Dendritic cell treated with granulocyte-macrophage colony-stimulating factor and Interleukin-4, amounts not matched to agents 40 ng/mL and 50 ng/mL, for 4 days (primary cell): ENCODE measurements around the gene GOT1.

Source experiments
- H3K27ac Mint-ChIP-seq: one replicate; pipeline ENCODE4 v1.8.0; 2022; ENCODE audit warnings: mild to moderate bottlenecking, mixed read lengths
- H3K27me3 Mint-ChIP-seq: one replicate; pipeline ENCODE4 v1.8.0; 2022; ENCODE audit warnings: mild to moderate bottlenecking, mixed read lengths
- H3K36me3 Mint-ChIP-seq: one replicate; pipeline ENCODE4 v1.8.0; 2022; ENCODE audit warnings: low read depth, mixed read lengths
- H3K4me1 Mint-ChIP-seq: one replicate; pipeline ENCODE4 v1.8.0; 2022; ENCODE audit warnings: low read depth, mixed read lengths
- H3K4me3 Mint-ChIP-seq: one replicate; pipeline ENCODE4 v1.8.0; 2022; ENCODE audit warnings: mild to moderate bottlenecking, moderate library complexity, mixed read lengths
- H3K9me3 Mint-ChIP-seq: one replicate; pipeline ENCODE4 v1.8.0; 2022; ENCODE audit warnings: mixed read lengths
- intact Hi-C: fragments of 100-400 bp; cut with micrococcal nuclease; formaldehyde crosslinking; loops from one replicate; pipeline ENCODE4 v1.15.0; 2022

The GOT1 gene

DNA sequence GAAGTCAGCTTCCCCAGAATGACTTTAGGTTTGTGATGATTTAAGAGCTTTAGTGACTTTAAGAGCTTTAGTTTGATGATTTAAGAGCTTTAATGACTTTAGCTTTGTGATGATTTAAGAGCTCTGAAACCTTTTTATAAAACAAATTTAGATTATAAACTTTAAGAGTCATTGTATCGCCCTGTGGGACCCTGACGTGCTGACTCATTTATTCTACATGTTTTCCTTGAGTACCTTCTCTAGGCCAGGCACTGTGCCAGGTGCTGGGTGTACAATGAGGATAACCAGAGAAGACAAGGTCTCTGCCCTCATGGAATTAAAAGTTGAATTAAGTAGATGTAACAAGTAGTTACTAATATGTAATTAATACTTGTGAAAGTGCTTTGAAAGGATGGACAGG, 55.9 kb downstream of the GOT1 start:
- H3K36me3 Mint-ChIP-seq: no peaks in the 10 kb centered on the region
- H3K27ac Mint-ChIP-seq: no peak overlapping the region
- peaks cover 6% of the 10 kb centered on the region for H3K27me3 Mint-ChIP-seq
- H3K9me3 Mint-ChIP-seq: peaks cover 8% of the 10 kb centered on the region
- H3K4me1 Mint-ChIP-seq: peaks cover 6% of the 10 kb centered on the region
- no peak overlapping the region for H3K4me3 Mint-ChIP-seq
- intact Hi-C loops: no loop called here

DNA sequence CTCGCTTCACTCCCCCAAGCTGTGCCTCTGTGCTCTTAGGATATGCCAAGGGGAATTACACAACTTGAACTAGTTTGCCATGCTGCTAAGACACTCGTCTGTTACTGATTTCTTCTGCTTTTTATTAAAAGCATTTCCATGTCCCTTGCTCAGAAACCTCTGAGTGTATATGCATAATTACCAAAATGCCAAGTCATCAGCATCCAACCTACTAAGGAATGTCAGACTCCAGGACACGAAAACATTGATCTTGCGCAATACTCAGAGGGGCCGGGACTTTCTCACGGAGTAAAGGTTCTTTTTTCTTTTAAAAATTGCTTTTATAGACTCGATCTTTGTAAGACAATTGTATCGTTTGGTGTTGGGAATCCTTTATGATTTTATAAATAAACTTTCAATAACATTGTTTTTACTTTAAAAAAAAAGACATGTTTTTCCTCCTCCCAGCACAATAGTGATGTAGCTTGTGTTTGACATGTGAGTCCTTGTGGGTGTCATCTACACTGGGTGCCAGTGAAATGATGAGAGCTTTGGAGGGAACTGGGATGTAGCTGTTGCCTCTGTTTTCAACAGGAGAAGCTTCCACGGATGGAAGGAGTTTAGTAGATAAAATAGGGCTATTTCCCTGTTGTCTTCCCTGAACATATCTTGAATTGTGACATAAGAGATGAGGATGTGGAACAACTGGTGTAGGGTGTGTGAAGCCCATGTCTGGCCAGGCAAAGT, 57.7 kb downstream of the GOT1 start:
- no peaks in the 10 kb centered on the region for H3K9me3 Mint-ChIP-seq
- peaks cover 2% of the 10 kb centered on the region for H3K27me3 Mint-ChIP-seq
- no peak overlapping the region for H3K27ac Mint-ChIP-seq
- H3K36me3 Mint-ChIP-seq: no peaks in the 10 kb centered on the region
- no peaks in the 10 kb centered on the region for H3K4me1 Mint-ChIP-seq
- intact Hi-C loops: no loop called here
- H3K4me3 Mint-ChIP-seq: no peak overlapping the region

DNA sequence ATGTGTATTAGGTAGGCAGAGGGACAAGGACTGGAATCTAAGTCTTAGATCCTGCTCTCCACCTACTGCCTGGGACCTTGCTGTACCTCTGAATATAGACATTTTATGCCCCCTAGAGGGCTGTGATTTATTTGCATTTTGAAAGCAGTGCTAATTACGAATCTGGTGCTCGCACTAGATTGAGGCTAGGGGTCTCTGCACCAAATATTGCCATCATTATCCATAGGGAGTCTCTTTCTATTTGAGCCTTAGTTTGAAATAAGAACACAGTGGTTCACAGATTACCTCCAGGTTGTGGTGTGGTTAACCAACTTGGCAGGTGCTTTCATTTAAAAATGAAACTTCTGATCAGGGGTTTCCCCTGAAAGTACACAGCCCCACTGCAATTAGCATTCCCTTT, 59.4 kb downstream of the GOT1 start:
- Mint-ChIP-seq H3K4me3 (no peak overlapping the region), H3K27ac (no peak overlapping the region), H3K36me3 (no peaks in the 10 kb centered on the region), H3K4me1 (no peaks in the 10 kb centered on the region), H3K9me3 (no peaks in the 10 kb centered on the region), H3K27me3 (peaks cover 2% of the 10 kb centered on the region)
- intact Hi-C loops: no loop called here

DNA sequence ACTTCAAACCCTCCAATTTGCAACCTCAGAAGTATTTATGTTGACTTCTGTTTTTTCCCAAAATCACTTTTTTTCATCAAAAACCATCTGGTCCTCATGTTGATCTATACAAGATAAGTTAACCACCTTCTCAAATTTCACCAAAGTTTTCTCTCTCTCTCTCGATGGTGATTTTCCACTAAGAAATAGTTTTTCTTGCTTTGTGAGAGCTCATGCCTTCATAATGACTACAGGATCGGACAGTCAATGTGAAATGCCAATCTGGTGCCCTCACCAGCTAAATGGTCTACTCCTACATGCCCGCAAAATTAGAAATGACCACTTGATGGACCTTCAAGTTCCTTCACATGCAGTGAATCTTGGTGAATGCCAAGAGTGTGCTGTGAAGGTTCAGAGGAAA, 60.9 kb downstream of the GOT1 start:
- H3K4me3 Mint-ChIP-seq: no peak overlapping the region

DNA sequence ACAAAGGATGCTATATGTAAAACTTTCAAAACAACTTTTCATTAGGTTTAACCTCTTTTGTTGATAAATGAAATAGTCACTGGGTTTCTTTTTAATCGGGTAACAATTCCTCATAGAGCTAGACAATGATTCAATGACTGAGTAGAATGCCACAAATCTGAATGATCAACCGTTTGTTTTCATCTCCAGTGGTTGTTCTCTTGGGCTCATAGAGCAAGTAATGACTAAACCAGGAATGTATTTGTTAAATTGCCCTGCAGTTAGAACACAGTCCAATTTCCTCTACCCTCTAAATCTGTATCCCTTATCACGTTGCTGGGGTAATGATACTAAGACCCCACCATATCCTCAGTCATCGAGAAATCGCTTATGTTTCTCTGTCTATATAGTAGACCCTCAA, 61.3 kb downstream of the GOT1 start:
- intact Hi-C loops: no loop called here
- Mint-ChIP-seq H3K9me3 (no peaks in the 10 kb centered on the region), H3K27me3 (peaks cover 2% of the 10 kb centered on the region), H3K27ac (no peak overlapping the region), H3K4me3 (no peak overlapping the region), H3K36me3 (no peaks in the 10 kb centered on the region), H3K4me1 (no peaks in the 10 kb centered on the region)

More for the DNA sequence above, 60.9 kb downstream of the GOT1 start:
- H3K9me3 Mint-ChIP-seq: no peaks in the 10 kb centered on the region
- intact Hi-C loops: no loop called here
- no peaks in the 10 kb centered on the region for H3K36me3 Mint-ChIP-seq
- no peak overlapping the region for H3K27ac Mint-ChIP-seq
- H3K27me3 Mint-ChIP-seq: peaks cover 2% of the 10 kb centered on the region
- no peaks in the 10 kb centered on the region for H3K4me1 Mint-ChIP-seq

DNA sequence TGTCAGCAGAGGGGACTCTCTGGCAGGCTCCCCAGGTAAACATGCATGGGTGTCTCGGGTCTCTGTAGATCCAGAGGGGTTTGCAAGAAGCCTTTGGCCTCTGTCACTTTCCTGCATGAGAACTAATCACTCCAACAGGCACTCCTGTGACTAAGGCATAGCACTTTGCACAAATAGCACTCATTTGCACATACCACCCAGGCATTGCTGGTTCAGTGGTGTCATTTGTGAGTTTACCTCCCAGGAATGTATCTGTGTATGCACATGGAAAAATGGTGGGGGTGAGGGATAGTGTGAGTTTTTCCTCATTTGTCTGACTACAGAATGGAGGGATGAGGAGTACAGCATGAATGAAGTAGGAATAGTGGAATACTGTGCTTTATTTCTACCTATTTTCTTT, 61.8 kb downstream of the GOT1 start:
- no peaks in the 10 kb centered on the region for H3K9me3 Mint-ChIP-seq
- intact Hi-C loops: no loop called here
- no peaks in the 10 kb centered on the region for H3K36me3 Mint-ChIP-seq
- peaks cover 2% of the 10 kb centered on the region for H3K27me3 Mint-ChIP-seq
- H3K4me1 Mint-ChIP-seq: no peaks in the 10 kb centered on the region
- no peak overlapping the region for H3K4me3 Mint-ChIP-seq
- H3K27ac Mint-ChIP-seq: no peak overlapping the region

DNA sequence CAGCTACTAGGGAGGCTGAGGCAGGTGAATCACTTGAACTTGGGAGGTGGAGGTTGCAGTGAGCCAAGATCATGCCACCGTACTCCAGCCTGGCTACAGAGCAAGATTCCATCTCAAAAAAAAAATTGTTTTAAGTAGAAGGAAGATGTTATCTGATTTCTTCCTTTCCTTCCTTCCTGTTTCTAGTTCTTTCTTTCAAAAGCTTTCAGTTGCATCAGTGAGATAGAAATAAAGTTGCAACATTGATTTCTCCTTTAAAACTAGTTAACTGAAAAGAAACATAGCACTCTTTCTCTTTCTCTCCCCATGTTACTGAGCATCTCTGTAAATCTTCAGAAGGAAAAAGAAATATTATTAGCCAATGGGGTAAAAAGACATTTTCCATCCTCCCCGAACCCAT, 63.8 kb downstream of the GOT1 start:
- Mint-ChIP-seq H3K27ac (no peak overlapping the region), H3K27me3 (no peaks in the 10 kb centered on the region), H3K9me3 (no peaks in the 10 kb centered on the region), H3K4me1 (no peaks in the 10 kb centered on the region), H3K36me3 (no peaks in the 10 kb centered on the region), H3K4me3 (no peak overlapping the region)
- intact Hi-C loops: no loop called here

DNA sequence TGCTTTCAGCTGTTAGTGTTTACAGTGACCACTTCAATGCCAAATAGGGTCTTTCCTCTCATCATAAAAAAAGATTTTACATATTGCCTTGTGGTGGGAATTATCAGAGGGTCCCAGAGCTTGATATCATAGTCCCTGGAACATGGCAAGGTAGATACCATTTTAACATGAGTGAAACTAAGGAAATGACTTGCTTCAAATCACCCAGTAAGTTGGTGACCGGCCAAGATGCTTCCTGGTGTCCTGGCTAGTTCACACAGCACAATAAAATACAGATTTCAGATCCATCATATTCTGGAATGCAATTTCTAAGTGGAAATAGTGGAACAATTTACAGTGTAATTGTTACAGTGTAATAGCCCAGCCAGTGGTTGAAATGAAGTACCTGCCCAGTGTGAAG, 64.7 kb downstream of the GOT1 start:
- no peaks in the 10 kb centered on the region for H3K36me3 Mint-ChIP-seq
- no peak overlapping the region for H3K27ac Mint-ChIP-seq
- no peaks in the 10 kb centered on the region for H3K27me3 Mint-ChIP-seq
- no peak overlapping the region for H3K4me3 Mint-ChIP-seq
- no peaks in the 10 kb centered on the region for H3K9me3 Mint-ChIP-seq
- intact Hi-C loops: no loop called here
- no peaks in the 10 kb centered on the region for H3K4me1 Mint-ChIP-seq

DNA sequence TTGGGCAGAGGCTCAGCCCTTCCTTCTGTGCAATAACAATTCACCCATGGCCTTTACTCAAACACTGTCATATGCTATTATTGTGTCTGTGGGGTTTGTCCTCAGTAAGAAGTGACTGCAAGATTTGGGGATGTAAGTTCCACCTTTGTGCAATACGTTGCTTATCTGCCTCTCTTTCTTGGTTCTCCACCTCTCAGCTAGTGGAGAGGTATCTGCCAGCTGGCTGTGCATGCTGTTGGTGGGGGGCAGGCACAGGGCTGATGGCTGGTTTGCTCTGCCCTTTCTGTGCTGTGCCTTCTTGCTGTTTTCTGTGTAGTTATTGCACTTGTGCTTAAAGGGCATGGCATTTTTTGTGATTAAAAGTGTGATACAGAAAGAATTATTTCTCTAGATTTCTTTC, 65.1 kb downstream of the GOT1 start:
- Mint-ChIP-seq H3K9me3 (no peaks in the 10 kb centered on the region), H3K36me3 (no peaks in the 10 kb centered on the region), H3K27me3 (no peaks in the 10 kb centered on the region), H3K4me1 (no peaks in the 10 kb centered on the region), H3K4me3 (no peak overlapping the region), H3K27ac (no peak overlapping the region)
- intact Hi-C loops: no loop called here

DNA sequence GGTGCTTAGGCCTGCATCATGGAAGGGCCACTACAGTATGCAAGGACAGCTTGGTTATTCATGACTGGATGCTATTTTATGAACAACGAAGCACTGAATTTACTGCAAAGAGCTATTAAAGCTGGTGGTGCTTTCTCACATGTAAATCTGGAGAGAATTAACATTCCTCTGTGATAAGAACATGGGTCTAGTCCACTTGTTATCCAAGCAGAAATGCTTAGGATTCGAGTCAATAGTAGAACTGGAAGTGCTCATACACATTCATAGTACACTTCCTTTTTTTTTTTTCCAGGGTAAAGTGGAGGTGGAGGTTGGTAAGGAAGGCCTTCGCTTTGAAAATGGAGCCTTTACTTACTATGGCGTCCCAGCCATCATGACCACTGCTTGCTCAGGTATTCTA, 66.3 kb downstream of the GOT1 start:
- H3K4me3 Mint-ChIP-seq: no peak overlapping the region
- no peaks in the 10 kb centered on the region for H3K27me3 Mint-ChIP-seq
- H3K27ac Mint-ChIP-seq: no peak overlapping the region
- no peaks in the 10 kb centered on the region for H3K9me3 Mint-ChIP-seq
- no peaks in the 10 kb centered on the region for H3K4me1 Mint-ChIP-seq
- H3K36me3 Mint-ChIP-seq: no peaks in the 10 kb centered on the region
- intact Hi-C loops: no loop called here

DNA sequence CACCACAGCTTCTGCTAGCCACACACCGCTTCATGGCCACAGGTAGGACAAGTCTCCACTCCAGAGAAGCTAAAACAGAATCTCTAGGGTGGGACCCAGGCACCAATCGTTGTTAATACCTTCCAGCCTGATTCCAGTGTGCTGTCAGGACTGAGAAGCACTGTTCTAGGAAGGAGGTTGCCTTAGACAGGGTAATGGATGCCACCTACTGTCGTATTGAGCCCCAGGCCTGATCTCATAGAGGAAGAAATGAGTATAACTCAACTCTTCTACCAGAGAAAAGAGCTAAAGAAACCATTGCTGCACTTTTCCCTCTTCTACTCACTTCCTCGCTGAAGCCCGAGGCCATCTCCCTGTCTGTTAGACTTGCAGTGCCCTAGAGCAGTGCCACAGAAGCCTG, 69.5 kb downstream of the GOT1 start:
- H3K4me3 Mint-ChIP-seq: no peak overlapping the region
- no peak overlapping the region for H3K27ac Mint-ChIP-seq
- no peaks in the 10 kb centered on the region for H3K36me3 Mint-ChIP-seq
- intact Hi-C loops: no loop called here
- H3K4me1 Mint-ChIP-seq: no peaks in the 10 kb centered on the region
- no peaks in the 10 kb centered on the region for H3K9me3 Mint-ChIP-seq
- no peaks in the 10 kb centered on the region for H3K27me3 Mint-ChIP-seq

DNA sequence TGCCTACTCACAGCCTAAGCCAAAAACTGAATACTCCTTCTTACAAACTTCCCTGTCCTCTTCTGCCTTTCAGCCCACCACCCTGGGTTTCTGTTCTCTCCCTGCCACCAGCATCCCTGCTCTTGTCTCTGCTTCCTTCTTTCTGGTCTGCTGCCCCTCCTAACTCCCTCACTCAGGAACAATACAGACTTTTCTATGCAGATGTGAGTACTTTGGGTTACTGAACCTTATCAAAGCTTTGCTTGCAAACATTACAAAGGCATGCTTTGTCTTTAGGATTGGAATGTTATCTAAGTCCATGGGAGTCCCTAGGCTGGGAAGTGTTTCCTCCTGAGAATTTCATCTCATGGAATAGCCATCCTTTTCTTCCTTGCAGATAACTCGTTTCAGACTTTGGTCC, 72.3 kb downstream of the GOT1 start:
- Mint-ChIP-seq H3K36me3 (no peaks in the 10 kb centered on the region), H3K9me3 (no peaks in the 10 kb centered on the region), H3K4me3 (no peak overlapping the region), H3K27me3 (no peaks in the 10 kb centered on the region), H3K27ac (no peak overlapping the region), H3K4me1 (no peaks in the 10 kb centered on the region)
- intact Hi-C loops: no loop called here

DNA sequence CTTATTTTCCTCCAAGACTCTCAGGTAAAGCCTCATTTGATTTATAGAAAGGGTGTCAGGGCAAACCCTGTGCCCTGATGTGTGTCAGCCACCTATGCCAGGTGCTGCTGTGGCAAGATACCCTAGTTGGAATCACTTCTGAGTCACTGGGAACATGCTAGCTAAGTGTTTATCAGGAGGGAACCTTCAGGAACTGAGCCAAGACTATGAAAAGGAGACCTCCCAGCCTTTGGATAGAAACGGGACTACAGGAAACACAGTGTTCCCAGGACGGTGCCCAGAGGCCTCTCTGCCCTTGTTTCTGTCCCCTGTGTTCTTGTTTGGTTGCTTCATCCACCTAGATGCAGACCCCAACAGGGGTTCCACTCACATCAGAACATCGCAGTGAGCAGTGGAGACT, 72.7 kb downstream of the GOT1 start:
- Mint-ChIP-seq H3K4me1 (no peaks in the 10 kb centered on the region), H3K9me3 (no peaks in the 10 kb centered on the region), H3K27me3 (no peaks in the 10 kb centered on the region), H3K36me3 (no peaks in the 10 kb centered on the region), H3K27ac (no peak overlapping the region), H3K4me3 (no peak overlapping the region)
- intact Hi-C loops: no loop called here

DNA sequence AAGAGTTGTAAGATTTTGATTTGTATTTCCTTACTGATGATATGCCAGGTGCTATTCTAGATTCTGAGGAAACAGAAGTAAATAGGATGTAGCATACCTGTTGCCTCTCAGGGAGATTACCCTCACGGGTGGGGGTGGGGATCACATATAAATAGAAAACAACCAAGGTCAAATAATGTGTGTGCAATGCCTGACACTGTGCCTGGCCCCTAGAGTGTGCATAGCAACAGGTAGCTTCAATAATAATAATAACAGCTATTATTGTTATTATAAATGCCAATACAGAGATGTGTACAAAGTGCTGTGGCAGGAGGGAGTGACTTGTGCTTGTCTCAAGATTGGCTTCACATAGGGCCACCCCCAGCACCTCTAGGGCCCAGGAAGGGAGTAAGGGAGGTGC, 77.2 kb downstream of the GOT1 start:
- H3K4me3 Mint-ChIP-seq: no peak overlapping the region
- no peaks in the 10 kb centered on the region for H3K27me3 Mint-ChIP-seq
- H3K27ac Mint-ChIP-seq: no peak overlapping the region
- no peaks in the 10 kb centered on the region for H3K9me3 Mint-ChIP-seq
- H3K36me3 Mint-ChIP-seq: no peaks in the 10 kb centered on the region
- intact Hi-C loops: no loop called here
- no peaks in the 10 kb centered on the region for H3K4me1 Mint-ChIP-seq

DNA sequence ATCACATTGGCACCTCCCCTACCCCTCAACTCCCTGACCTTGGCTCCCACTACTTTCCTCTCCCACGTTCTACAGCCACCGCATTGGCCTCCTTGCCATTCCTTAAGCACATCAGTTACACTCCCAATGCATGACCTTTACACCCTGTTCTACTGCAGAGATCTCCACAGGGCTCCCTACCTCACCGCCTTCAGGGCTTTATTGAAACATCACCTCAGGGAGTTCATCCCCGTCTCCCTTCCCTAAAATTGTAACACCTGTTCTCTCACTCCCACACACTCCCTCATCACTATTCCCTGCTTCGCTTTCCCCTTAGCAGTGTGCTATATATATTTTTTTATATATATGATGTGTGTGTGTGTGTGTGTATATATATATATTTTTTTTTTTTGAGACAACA, 82.8 kb downstream of the GOT1 start:
- no peak overlapping the region for H3K27ac Mint-ChIP-seq
- no peaks in the 10 kb centered on the region for H3K27me3 Mint-ChIP-seq
- intact Hi-C loops: no loop called here
- no peaks in the 10 kb centered on the region for H3K36me3 Mint-ChIP-seq
- no peaks in the 10 kb centered on the region for H3K4me1 Mint-ChIP-seq
- H3K4me3 Mint-ChIP-seq: no peak overlapping the region
- H3K9me3 Mint-ChIP-seq: no peaks in the 10 kb centered on the region
